GM19452 (cell line): Measurements from ENCODE around the gene OR2B2.
"Not testable (repeated sequence)": the region's sequence is repeated elsewhere in the genome, so short reads cannot be mapped to it uniquely, and the experiment has no call there.

Source experiments
- ATAC-seq: cut with Tn5 transposase; IDR thresholded peaks from one replicate; pipeline ENCODE4 v1.9.1; 2021; ENCODE audit not compliant: unreplicated experiment

OR2B2 gene

DNA sequence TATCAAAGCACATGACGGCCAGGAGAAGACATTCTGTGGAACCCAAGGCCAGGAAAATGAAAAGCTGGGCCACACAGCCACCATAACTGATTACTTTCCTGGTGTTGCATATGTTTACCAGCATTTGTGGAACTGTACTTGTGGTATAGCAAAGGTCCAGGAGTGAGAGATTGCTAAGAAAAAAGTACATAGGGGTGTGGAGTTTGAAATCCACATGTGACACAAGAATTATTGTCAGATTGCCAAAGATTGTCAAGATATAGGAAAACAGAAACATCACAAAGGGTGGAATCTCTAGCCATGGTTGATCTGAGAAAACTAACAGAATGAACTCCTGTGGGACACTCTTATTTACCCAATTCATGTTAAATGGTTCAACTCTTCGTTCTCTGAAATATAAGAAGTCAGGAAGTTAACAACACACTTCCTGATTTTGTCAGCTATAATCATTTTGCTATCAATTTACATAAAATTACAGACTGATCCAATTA, at the start of gene OR2B2:
OR2B2 (minus strand) TSS at position 441 of the 491 bp plus-strand sequence; CDS start at position 364, 77 bp downstream.
- no peak for ATAC-seq

DNA sequence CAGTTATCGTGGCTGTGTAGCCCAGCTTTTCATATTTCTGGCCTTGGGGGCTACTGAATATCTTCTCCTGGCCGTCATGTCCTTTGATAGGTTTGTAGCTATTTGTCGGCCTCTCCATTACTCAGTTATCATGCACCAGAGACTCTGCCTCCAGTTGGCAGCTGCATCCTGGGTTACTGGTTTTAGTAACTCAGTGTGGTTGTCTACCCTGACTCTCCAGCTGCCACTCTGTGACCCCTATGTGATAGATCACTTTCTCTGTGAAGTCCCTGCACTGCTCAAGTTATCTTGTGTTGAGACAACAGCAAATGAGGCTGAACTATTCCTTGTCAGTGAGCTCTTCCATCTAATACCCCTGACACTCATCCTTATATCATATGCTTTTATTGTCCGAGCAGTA, 45.3 kb upstream of the OR2B2 start:
- no peak for ATAC-seq

DNA sequence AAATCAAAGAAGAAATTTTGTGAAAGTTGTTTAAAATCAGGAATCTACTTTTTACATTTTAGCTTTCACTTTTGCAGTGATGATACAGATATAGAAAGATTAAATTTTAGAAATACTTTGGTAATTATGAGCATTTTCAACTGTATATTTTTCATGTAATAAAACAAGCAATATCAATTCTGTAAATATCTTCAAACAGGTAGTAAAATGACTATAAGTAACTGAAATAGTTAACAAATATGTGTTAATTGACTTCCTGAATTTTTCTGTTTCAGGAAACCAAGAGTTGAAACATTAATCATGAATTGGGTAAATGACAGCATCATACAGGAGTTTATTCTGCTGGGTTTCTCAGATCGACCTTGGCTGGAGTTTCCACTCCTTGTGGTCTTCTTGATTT, 44.7 kb upstream of the OR2B2 start, which contains the start of gene OR2B6:
OR2B6 (plus strand) TSS at position 301 of the 400 bp plus-strand sequence; CDS start at position 301, 0 bp downstream.
- ATAC-seq: no peak

DNA sequence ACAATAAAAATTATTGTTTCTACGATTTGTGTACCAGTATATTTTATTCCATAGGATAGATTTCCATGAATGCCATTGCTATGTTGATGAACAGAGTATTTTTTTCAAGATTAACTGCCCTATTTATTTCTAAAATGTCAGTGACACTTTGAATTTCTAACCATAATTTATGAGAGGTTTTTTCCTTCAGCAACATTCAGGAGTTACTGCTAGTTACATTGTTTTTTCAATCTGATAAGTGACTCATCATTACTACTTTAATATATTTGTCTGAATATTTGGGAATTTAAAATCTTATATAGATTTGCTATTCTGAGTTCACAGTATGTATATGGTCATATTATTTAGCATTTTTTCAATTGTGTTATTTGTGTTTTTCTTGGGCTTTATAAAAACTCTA, 38.8 kb upstream of the OR2B2 start:
- no peak for ATAC-seq

DNA sequence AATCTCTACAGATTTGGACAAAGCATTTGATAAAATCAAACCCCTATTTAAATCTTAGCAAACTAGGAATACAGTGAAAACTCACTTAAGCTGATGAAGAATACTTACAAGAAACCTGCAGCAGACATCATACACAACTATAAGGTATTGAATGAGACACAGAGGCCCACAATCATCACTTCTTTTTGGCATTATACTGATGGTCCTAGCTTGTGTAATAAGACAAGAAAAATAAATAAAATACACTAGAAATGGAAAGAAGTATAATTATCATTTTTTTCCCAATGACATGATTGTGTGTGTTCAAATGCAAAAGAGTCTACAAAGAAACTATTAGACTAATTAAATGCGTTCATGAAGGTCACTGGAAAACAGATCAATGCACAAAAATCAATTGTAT, 36.0 kb upstream of the OR2B2 start:
- ATAC-seq: no peak

DNA sequence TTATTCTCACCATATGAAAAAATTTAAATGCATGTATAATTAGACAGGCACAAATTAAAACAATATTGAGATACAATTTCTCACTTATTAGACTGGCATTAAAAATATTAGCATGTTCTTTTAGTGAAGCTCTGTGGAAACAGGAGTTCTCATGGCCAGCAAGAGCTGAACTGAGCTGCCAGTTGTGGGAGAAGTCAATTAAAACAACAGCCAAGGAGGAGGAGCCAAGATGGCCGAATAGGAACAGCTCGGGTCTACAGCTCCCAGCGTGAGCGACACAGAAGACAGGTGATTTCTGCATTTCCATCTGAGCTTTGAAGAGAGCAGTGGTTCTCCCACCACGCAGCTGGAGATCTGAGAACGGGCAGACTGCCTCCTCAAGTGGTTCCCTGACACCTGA, 30.9 kb upstream of the OR2B2 start:
- ATAC-seq: not testable (repeated sequence)

DNA sequence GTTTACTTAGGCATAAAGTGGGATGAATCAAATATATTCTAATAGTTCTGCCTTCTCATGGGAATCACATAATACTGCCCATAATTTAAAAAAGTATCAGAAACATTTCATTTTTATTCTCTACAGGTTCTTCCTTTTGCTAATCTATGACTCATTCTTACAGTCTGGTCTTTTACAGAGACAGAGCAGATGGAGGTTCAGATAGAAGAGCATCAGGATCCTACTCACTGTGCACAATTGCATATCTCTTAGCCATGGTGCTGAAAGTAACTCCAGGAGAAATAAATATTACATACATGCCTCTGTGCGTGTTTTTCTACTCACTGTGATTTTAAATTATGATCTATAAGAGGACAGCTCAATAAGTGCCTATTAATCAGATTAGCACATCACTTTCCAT, 28.6 kb upstream of the OR2B2 start:
- ATAC-seq: no peak

DNA sequence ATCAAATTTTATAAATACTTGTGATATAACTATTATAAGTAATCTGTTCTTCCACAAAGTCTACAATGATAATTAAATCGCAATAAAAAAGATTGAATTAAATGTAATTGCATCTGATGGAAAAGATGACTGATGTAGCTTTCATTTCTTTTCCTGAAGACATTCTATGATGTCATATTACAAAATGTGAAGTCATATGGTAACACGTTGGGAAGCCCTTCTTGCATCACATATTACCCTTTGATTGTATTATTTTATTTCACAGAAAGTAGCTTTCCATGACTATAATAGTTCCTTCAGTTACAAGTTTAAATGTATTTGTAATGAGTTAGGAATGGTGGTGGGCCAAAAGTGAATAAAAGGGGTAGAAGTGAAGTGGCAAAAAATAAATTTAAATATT, 19.0 kb upstream of the OR2B2 start:
- no peak for ATAC-seq

DNA sequence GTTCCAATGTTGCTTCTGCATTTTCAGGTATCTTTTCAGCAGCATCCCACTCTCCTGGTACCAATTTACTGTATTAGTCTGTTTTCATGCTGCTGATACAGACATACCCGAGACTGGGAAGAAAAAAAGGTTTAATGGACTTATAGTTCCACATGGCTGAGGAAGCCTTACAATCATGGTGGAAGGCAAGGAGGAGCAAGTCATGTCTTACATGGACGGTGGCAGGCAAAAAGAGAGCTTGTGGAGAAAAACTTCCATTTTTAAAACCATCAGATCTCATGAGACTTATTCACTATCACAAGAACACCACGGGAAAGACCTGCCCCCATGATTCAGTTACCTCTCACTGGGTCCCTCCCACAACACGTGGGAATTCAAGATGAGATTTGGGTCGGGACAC, 17.7 kb upstream of the OR2B2 start:
- ATAC-seq: not testable (repeated sequence)

DNA sequence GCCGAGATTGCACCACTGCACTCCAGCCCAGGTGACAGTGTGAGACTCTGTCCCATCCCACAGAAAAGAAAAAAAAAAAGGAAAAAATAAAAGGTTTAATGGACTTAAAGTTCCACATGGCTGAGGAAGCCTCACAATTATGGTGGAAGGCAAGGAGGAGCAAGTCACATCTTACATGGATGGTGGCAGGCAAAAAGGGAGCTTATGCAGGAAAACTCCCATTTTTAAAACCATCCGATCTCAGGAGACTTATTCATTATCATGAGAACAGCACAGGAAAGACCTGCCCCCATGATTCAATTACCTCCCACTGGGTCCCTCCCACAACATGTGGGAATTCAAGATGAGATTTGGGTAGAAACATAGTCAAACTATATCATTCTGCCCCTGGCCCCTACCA, 15.8 kb upstream of the OR2B2 start:
- not testable (repeated sequence) for ATAC-seq

DNA sequence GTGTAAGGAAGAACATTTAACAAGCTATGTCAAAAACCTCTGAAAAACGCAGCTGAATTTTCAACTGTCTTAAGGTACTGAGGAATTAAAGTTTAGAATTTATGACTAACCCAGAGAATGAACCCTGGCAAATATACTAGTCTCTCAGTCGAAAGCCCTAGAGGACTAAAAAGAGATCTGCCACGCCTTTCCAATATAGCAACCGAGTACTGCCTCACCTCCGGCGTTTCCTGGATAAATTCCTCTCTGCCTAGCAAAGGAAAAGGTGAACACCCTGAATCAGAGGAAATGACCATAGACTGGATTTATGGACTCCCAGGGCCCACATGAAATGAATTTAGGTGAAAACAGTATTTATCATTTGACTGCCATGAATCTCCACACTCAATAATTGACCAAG, 12.0 kb upstream of the OR2B2 start:
- ATAC-seq: no peak

DNA sequence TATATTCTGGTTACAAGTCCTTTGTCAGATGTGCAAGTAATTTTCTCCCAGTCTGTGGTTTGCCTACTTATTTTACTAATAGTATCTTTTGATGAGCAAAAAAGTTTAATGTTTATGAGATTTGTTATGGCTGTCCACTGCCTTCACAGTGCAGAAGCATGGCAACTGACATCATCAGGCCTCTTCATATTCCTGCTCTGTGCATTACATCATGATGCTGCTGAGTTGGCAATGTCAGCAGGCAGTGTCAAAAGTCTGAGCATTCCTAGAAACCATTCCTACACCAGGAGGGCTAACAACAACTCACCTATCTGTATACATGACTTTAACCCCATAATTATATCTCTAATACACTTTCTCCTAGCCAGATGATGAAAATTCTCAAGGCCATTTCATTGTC, 10.8 kb upstream of the OR2B2 start:
- ATAC-seq: no peak

DNA sequence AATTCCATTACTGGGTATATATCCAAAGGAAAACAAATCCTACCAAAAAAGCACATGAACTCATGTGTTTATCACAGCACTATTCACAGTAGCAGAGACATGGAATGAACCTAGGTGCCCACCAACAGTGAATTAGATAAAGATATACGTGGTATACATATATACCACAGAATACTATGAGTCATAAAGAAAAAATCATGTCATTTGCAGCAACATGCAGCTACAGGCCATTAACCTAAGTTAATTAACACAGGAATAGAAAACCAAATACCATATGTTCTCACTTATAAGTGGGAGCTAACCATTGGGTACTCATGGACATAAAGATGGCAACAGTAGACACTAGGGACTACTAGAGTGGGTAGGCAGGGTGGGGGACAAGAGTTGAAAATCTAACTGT, 4.2 kb downstream of the OR2B2 start:
- ATAC-seq: no peak

DNA sequence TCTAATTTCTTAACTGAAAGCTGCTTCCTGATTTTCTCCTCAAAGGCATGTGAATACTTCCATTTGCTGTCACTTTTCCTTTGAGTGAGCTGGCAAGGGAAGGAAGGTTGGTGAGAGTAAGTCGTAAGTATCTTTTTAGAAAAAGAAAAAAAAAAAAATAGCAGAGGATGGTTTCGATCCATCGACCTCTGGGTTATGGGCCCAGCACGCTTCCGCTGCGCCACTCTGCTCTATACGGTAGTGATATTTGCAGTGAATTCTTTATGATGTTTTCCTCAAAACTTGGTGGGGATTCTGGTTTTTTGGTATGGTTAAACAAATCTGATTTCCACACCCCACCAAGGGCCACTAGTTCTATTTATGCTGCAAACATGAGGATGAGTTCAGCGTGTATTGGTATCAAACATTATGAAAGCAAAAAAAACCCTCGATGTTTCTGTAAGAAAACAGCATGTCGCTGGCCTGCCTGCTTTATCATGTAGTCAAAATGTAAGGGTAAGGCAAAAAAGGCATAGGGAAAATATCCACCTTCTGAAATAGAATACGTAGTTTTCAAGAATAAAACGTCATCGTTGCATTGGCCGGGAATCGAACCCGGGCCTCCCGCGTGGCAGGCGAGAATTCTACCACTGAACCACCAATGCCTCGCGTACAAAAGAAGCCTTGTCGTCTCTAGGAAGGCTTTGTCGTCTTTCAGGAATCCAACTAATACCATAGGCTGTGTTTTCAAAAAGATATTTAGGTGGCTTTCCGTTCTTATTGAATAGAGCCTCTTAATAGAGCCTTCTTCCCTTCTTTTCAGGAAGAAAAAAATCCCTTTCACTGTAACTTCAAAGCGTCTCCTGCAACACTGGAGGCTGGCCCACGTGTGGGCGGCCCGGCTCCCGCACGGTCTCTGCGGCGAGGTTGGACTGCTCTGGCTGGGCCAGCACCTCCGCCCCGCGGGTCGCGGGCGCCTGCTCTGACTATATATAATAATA, 9.6 kb downstream of the OR2B2 start:
- ATAC-seq: peak; percentile 72

DNA sequence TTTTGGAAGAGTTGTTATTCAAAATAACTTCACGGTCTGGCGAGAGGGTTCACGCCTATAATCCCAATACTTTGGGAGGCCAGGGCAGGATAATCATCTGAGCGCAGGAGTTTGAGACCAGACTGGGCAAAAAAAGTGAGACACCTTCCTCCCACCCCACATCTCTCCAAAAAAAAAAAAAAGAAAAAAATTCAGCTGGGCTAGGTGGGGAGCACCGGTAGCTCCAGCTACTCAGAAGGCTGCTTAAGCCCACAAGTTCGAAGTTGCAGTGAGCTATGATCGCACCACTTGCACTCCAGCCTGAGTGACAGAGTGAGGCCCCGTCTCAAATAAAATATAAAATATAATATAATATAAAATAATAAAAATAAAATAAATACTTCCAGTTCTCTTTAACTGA, 10.4 kb downstream of the OR2B2 start:
- ATAC-seq: no peak

DNA sequence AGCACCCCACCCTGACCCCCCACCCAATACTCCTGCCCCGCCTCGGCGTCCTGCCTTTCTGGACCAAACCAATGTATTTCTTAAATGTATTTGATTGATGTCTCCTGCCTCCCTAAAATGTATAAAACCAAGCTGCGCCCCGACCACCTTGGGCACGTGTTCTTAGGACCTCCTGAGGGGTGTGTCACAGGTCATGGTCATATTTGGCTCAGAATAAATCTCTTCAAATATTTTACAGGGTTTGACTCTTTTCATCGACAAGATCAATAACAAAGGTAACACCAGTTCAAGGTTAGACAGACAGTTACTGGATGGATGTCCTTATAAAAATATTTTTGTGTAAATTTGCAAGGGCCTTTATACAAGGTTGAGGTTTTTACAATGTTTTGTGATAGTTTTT, 12.0 kb downstream of the OR2B2 start:
- not testable (repeated sequence) for ATAC-seq

DNA sequence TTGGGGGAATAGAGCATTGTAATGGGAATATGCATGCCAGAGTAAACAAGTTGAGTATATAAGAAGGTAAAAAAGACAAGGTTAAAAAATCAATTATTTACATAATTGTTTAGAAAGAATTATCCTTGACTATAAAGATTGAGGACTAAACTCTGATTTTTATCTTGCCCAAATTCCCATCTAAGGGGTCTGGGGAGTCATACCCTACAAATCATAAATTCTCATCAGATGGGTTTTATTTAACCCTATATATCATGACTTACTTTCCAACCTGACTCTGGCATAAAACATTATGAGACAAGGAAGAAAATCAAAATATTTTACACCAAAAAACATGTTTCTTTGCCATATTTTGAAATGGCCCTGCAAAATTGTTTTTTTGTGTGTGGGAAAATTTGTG, 12.7 kb downstream of the OR2B2 start:
- no peak for ATAC-seq

DNA sequence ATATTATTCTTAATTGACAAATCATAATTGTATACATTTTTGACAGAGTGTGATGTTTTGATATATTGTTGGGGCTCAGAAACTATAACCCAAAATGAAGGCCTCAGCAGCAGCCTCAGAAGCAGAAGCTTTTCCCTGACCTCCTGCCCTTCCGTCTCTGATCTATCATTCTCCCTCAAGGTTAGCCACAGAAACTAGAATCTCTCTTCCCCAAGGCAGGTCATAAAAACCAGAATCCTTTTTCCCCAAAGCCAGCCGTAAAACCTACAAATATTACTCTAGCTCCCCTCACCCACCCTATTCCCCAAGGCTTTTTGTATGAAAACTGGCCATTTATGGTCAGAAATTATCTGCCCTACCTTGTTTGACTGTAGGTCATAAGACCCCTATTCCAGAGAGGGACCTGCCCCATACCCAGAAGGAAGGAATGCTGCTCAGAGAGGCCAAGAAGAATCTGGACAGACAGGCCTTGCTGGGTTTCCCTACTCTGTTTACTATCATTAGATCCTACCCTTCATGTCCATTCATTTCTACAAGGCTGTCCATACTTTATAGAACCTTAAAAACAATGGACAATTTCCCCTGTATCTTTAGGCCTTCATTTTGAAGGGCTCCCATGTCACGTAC, 14.5 kb downstream of the OR2B2 start:
- ATAC-seq: no peak

DNA sequence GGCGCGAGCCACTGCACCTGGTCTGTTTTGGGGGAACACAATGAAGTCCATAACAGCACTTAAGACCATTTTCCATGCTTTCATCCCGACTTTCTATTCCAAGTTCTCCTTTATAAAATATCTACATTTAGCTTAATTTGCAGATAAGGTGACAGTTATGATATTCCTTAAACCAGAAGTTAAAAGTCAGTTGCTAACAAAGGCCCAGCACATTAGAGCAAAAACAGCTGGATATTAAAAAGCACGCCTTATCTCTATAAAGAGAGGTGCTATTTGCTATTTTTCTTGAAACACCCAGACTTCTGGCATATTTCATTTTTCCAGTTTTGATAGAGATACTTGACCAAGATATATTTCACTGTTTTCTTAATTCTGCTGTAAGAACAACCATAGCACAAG, 15.8 kb downstream of the OR2B2 start:
- ATAC-seq: no peak

DNA sequence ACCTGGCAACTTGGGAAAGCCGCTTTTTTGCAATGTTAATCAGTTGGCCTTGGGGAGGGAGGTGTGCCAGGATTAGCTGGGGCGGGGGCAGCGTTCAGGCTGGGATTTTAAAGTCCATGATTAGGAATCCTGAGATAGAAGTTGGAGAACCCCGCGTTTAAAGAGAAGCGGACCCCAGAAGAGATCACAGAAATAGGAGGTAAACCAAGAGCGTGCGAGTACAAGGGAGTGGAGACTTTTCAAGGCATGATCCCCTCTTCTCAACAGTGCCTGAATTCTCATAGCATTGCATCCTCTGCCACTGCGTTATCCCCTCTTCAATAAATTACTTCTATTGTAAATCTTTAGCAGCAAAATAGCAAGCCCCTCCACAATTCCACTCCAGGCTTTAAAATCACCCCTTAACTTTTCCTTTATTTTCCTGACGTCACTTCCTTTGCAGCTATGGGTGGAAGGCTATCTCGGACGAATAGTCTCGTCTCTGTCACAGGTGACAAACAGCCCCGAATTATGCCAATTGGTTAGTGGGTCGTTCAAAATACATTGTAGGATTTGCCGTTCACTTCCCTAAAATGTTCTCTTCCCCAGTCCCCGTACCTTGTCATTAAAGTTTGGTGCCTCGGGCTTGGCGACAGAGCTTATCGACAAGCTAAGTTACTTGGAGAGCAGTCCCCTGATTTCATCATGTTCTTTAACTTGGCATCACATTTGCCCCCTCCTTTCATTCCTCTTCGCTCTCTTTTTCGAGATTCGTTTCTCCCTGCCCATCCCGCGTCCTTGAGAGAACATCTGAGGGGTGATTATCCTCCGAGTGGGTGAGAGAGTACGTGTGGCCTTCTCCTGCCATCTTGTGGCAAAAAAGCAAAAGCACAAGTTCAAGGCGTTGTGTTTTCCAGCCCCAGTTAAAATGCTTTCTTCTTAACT, 17.1 kb downstream of the OR2B2 start:
- no peak for ATAC-seq
